ENCODE measurements around the gene VASH2.
"Not testable (repeated sequence)": the region's sequence is repeated elsewhere in the genome, so short reads cannot be mapped to it uniquely, and the experiment has no call there.

VASH2 gene

DNA sequence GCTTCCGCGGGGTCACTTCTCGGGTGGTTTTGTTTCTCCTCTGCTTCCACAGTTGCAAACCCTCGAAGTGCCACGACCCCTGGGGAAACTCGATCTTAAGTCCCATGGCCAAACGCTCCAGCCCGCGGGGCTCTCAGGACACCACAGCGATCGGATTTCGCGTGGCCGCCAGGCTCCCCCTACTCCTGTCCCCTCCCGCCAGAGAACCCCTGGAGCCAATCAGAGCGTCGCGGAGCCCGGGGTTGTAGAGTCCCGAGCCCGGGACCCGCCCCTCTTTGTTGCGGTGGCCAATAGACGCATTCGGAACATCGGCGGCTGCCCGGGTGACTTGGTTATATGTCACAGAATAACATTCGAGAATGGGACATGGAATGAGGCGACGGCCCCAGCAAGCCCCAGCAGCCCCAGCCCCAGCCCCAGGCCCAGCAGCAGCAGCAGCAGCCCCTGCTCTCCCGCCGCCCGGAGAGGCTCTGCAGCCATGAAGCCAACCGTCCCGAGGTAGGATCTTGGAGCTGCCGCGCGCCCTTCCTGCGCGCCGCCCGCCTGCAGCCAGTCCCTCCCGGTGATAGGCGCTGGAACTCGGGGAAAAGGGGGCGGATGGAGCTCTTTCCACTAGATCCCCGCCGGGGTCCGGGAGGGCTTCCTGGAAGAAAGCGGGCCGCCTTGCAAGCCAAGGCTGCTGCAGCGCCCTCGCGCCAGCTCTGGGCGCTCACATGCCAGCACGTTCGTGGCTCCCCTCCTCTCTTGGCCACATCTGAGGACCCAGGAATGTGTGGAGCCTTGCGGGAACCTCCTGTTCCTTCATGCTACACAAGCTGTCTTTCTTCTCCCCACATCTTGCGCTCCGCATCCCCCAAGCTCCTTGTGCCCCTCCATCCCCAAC lies at the start of gene VASH2:
Gene VASH2, plus strand, starts transcription at position 299 of the 883 bp plus-strand sequence. CDS start 1,002 bp downstream, outside the sequence.
- peak; percentile 8 to 19 for DNase-seq (ENCODE audit: low read depth in 1 of 2, low spot score in 1 of 2)

GRCh38 chr1:212901290-212901689 lies 49.1 kb upstream of the VASH2 start:
- no peak for DNase-seq (ENCODE audit: low read depth in 1 of 2, low spot score in 1 of 2)

GRCh38 chr1:212902054-212902453 lies 48.3 kb upstream of the VASH2 start:
- DNase-seq (ENCODE audit: low read depth in 1 of 2, low spot score in 1 of 2), result no peak

- no peak for DNase-seq (ENCODE audit: low read depth in 1 of 2, low spot score in 1 of 2)
These were observed 46.7 kb upstream of the VASH2 start for GRCh38 chr1:212903664-212904063.

DNA sequence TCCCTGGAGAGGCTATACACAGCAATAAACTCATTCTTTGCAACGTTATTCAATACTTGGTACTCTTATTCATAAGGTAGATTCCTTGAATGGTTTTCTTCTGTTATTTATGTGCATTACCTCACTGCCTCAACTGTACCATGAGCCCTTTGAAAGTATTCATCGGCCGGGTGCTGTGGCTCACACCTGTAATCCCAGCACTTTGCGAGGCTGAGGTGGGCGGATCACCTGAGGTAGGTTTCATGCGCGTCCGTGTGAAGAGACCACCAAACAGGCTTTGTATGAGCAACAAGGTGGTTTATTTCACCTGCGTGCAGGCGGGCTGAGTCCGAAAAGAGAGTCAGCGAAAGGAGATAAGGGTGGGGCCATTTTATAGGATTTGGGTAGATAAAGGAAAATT lies 42.3 kb upstream of the VASH2 start:
- DNase-seq (ENCODE audit: low read depth in 1 of 2, low spot score in 1 of 2), result not testable (repeated sequence)

GRCh38 chr1:212908971-212909370 lies 41.4 kb upstream of the VASH2 start:
- no peak for DNase-seq (ENCODE audit: low read depth in 1 of 2, low spot score in 1 of 2)

GRCh38 chr1:212909652-212910063 lies 40.7 kb upstream of the VASH2 start:
- no peak for DNase-seq (ENCODE audit: low read depth in 1 of 2, low spot score in 1 of 2)

GRCh38 chr1:212910213-212910612 lies 40.1 kb upstream of the VASH2 start:
- not testable (repeated sequence) for DNase-seq (ENCODE audit: low read depth in 1 of 2, low spot score in 1 of 2)

- not testable (repeated sequence) for DNase-seq (ENCODE audit: low read depth in 1 of 2, low spot score in 1 of 2)
These were observed 36.7 kb upstream of the VASH2 start for GRCh38 chr1:212913638-212914037.

- DNase-seq (ENCODE audit: low read depth in 1 of 2, low spot score in 1 of 2), result not testable (repeated sequence)
These were observed 36.2 kb upstream of the VASH2 start for GRCh38 chr1:212914110-212914509.

DNA sequence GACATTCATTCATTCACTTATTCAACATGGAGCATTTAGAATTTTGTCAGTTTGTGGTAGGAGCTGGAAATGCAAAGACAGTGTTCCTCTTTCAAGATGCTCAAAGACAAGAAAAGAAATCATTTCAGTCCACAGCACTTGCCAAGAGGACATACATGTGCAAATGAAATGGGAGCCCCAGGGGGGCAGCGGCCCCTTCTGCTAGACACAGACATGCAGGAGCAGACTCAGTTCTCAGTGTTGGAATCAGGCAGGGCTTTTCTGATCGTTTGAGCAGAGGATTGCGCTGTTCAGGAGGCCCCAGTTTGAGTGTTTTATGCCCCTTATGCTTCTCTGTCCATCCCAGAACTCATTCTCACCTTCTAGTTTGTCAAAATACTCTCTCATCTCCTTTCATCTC lies 35.6 kb upstream of the VASH2 start:
- no peak for DNase-seq (ENCODE audit: low read depth in 1 of 2, low spot score in 1 of 2)

DNA sequence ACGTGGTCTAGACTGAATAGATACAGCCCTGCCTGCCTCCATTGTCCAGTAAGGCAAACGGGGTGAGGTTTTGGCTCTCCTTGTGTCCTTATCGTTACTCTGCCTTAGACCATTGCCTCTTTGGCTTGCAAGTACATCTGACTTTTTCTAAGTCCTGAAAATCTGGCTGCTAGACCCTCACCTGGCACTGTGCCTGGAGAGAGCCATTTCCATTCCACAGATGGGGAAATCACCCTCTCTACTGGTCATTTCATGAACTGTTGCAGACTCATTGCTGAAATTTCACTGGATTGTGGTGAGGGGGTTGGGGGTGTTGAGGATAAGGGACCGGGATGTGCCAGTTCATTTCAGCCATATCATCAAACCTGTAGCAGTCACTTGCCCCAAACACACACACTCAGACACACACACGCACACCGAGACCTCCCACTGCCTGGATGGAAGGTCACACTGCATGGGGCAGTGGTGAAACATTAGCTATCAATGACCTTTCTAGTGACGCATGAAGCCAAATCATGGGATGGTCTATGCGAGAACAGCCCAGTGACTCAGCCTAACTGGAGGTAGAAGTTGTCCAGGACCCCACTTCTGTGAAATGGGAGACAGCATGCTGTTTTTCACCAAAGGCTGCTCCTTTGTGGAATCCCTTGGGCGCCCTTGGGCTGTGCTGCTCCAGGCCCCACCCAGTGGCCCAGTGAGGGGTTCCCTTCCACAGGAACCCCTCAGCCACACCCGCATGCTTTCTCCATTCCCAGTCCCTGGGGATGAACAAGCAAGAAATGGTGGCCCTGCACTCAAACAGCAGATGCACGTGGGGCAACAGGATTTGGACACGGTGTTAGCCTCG lies 34.9 kb upstream of the VASH2 start:
- DNase-seq (ENCODE audit: low read depth in 1 of 2, low spot score in 1 of 2), result no peak

DNA sequence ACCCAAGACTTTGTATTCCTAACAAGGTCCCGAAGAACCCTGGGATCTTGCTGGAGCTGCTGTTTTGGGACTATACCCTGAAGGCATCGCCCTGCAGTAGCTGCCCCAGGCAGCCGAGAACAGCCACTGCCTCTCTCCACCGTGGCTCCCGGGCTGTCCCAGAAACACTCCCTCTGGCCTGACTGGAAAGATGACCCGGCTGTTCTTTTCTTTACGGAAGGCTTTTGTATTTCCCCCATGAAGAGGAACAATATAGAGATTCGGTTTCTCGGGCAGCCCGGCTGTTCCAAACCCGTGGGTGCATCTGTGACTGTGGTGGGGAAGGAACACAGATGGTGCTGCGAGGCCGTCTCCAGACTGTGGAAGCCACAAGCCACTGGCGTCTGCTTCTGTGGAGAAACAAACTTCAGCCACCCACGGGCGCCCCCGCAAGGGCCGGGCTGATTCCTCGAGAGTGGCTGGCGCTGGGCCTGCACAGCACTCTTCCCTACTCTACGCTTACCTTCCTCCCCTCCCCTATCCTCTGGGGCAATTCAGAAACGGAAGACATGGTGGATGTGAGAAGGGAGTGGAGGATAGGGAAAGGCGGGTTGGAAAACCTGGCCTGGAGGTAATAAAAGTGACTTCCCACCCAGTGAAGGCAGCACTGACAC lies 33.7 kb upstream of the VASH2 start:
- no peak for DNase-seq (ENCODE audit: low read depth in 1 of 2, low spot score in 1 of 2)

- DNase-seq (ENCODE audit: low read depth in 1 of 2, low spot score in 1 of 2), result no peak
These were observed 33.2 kb upstream of the VASH2 start for GRCh38 chr1:212917134-212917485.

DNA sequence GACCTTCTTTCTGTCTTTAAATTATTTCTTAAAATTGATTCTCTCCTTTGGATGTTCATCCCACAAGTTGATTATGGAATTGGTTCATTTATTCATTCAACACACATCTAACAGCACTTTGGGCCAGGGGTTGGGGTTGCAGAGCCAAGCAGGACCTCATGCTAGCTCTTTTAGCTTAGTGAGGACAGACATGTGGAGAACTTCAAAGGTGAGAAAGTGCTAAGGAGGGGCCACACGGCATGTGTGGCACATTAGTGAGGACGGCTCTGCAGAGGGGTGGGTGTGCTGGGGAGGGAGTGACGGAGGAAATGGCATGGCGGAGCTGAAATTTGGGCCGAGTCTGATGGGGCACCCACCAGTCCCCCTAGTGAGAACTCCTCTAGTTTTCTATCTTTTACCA lies 32.5 kb upstream of the VASH2 start:
- no peak for DNase-seq (ENCODE audit: low read depth in 1 of 2, low spot score in 1 of 2)

DNA sequence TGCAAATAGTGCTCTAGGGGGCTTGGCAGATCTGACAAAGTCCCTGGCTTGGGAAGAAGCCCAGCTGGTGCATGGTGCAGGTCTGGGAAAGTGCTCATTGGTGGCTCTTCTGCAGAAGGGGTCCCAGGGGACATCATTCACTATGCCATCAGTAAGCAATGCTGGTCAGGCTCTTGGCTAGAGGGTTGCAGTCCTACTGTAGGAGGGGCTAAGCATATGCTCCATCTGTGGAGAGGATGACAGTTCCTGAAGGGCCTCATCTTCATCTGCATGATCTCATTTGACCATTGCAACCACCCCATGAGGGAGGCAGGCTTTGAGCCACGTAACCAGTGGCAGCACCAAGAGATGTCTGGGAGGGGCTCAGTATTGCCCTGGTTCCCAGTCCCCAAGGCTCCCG lies 31.5 kb upstream of the VASH2 start:
- no peak for DNase-seq (ENCODE audit: low read depth in 1 of 2, low spot score in 1 of 2)

DNA sequence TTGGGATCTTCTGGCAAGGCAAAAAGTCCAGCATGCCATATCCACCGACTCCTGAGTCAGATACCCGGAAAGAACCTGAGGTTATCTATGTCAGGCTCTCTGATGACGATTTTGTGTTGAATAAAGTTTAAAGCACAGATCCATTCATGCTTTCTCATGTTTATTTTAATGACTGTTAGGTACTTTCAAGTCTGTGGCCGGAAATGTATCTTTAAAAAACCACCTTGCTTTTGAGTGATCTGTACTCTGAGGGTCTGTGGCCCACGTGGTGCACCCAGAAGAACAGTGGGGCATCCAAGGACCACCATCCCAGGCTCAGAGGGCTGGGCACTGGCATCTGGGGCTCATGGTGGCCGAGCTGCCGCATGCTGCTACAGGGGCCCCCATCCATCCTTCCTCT lies 30.1 kb upstream of the VASH2 start:
- no peak for DNase-seq (ENCODE audit: low read depth in 1 of 2, low spot score in 1 of 2)

DNA sequence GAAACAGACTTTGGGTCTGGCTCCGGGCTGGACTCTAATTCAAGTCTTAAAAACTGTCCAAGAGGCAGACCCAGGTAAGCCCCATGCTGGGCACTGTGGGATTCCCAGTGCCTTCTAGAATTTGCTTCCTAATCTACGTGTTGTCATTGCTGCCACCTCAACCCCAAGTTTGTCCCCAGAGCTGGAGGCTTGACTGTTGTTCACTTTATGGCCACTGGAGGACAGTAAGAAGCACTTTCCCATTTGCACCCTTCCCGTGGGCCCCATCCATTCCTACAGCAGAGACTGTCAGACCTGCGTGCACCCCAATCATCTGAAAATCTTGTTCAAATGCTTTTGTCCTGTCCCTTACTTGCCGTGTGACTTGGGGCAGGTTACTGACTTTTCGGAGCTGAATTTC lies 29.4 kb upstream of the VASH2 start:
- no peak for DNase-seq (ENCODE audit: low read depth in 1 of 2, low spot score in 1 of 2)

GRCh38 chr1:212922016-212922415 lies 28.3 kb upstream of the VASH2 start:
- no peak for DNase-seq (ENCODE audit: low read depth in 1 of 2, low spot score in 1 of 2)

- no peak for DNase-seq (ENCODE audit: low read depth in 1 of 2, low spot score in 1 of 2)
These were observed 24.0 kb upstream of the VASH2 start for GRCh38 chr1:212926372-212926771.

Measured in activated T-helper 1 cell treated with anti-CD3 and anti-CD28 coated beads, Interleukin-2, amount 50 U/mL, for 16 hours (primary cell).